NCI-H2227 treated with DMSO at 0.1 percent for 48 hours (cell line): ENCODE data around the gene CAMSAP2.

Experiments used
- DNase-seq: peaks from one replicate; lab custom pipeline; 2025; lab: John Stamatoyannopoulos, UW

The CAMSAP2 gene

GRCh38 chr1:200899015-200899386 is 160.3 kb downstream of the CAMSAP2 start:
- DNase-seq = no peak

GRCh38 chr1:200899451-200899915 is 160.8 kb downstream of the CAMSAP2 start:
- DNase-seq = no peak

- DNase-seq = no peak
These were observed 161.5 kb downstream of the CAMSAP2 start for GRCh38 chr1:200899954-200900867.

GRCh38 chr1:200900877-200901276 is 162.2 kb downstream of the CAMSAP2 start:
- DNase-seq = no peak

- DNase-seq = no peak
These were observed 162.7 kb downstream of the CAMSAP2 start for GRCh38 chr1:200901350-200901749.

GRCh38 chr1:200901796-200902444 is 163.2 kb downstream of the CAMSAP2 start:
- no peak for DNase-seq

GRCh38 chr1:200903793-200904192 is 165.1 kb downstream of the CAMSAP2 start:
- DNase-seq = no peak

- no peak for DNase-seq
These were observed 166.1 kb downstream of the CAMSAP2 start for GRCh38 chr1:200904772-200905171.

GRCh38 chr1:200905411-200906052 is 166.8 kb downstream of the CAMSAP2 start:
- DNase-seq = no peak

GRCh38 chr1:200906491-200906890 is 167.8 kb downstream of the CAMSAP2 start:
- no peak for DNase-seq

- DNase-seq = no peak
These were observed 169.0 kb downstream of the CAMSAP2 start for GRCh38 chr1:200907611-200908097.

- DNase-seq = no peak
These were observed 169.6 kb downstream of the CAMSAP2 start for GRCh38 chr1:200908191-200908868.

- DNase-seq = no peak
These were observed 170.4 kb downstream of the CAMSAP2 start for GRCh38 chr1:200909071-200909470.

- no peak for DNase-seq
These were observed 171.1 kb downstream of the CAMSAP2 start for GRCh38 chr1:200909757-200910239.
